SU-DHL-6 (cell line): ENCODE measurements around the gene ADGRB3.

ENCODE experiments used
- H2AFZ ChIP-seq: fragments of 200-600 bp; sonication (generic); 2 replicates; pipeline ENCODE4 v1.6.1; 2014; ENCODE audit warnings: low read depth, mild to moderate bottlenecking, moderate library complexity, mixed read lengths, antibody characterized with exemption, low read length; ENCODE audit not compliant: severe bottlenecking
- H3F3A ChIP-seq: fragments of 200-600 bp; shearing (Covaris generic); 2 replicates; pipeline ENCODE4 v1.6.0; 2016; ENCODE audit warnings: antibody characterized with exemption, mild to moderate bottlenecking; ENCODE audit not compliant: insufficient read depth
- H3K27ac ChIP-seq: fragments of 200-600 bp; sonication (generic); 2 replicates; pipeline ENCODE4 v1.5.1; 2016; ENCODE audit warnings: low read depth, mild to moderate bottlenecking, low read length, moderate library complexity, mixed read lengths
- H3K27me3 ChIP-seq: fragments of 200-600 bp; sonication (generic), shearing (Covaris generic); 2 replicates; pipeline ENCODE4 v1.6.0; 2014; ENCODE audit warnings: mild to moderate bottlenecking, low read length
- H3K36me3 ChIP-seq: fragments of 200-600 bp; sonication (generic); 2 replicates; pipeline ENCODE4 v1.6.1; 2014; ENCODE audit warnings: mild to moderate bottlenecking, low read length, mixed read lengths
- H3K4me2 ChIP-seq: fragments of 300-600, 200-600 bp; shearing (Covaris generic), sonication (generic); 2 replicates; pipeline ENCODE4 v1.6.0; 2014; ENCODE audit warnings: low read length, low read depth, mild to moderate bottlenecking; ENCODE audit not compliant: poor library complexity, severe bottlenecking
- H3K4me3 ChIP-seq: fragments of 200-600 bp; sonication (generic); 2 replicates; pipeline ENCODE4 v1.5.1; 2014; ENCODE audit warnings: antibody characterized with exemption, low read length, mild to moderate bottlenecking, mixed read lengths; ENCODE audit not compliant: insufficient read depth, poor library complexity, severe bottlenecking
- H3K79me2 ChIP-seq: fragments of 200-600 bp; sonication (generic); 2 replicates; pipeline ENCODE4 v1.6.1; 2014; ENCODE audit warnings: mild to moderate bottlenecking, low read length, moderate library complexity; ENCODE audit not compliant: insufficient read depth
- H3K9ac ChIP-seq: fragments of 200-600 bp; sonication (generic); 2 replicates; pipeline ENCODE4 v1.7.0; 2014; ENCODE audit warnings: mild to moderate bottlenecking, low read length
- H3K9me2 ChIP-seq: fragments of 200-600 bp; sonication (generic); replicated peaks from 2 replicates; pipeline ENCODE4 v1.6.1; 2014; ENCODE audit warnings: low read length; ENCODE audit not compliant: insufficient read depth
- H3K9me3 ChIP-seq: fragments of 200-600 bp; sonication (generic); 2 replicates; pipeline ENCODE4 v1.6.1; 2014; ENCODE audit warnings: low read length, mixed read lengths; ENCODE audit not compliant: insufficient read depth
- H4K20me1 ChIP-seq: fragments of 200-600 bp; sonication (generic); 2 replicates; pipeline ENCODE4 v1.6.1; 2014; ENCODE audit warnings: low read depth, mild to moderate bottlenecking, antibody characterized with exemption, low read length, moderate library complexity, mixed read lengths
- EZH2phosphoT487 ChIP-seq: fragments of 200-600 bp; sonication (generic), shearing (Covaris generic); conservative IDR thresholded peaks from 2 replicates; pipeline ENCODE4 v1.6.1; 2018; ENCODE audit warnings: mild to moderate bottlenecking, antibody characterized with exemption, low read length, moderate library complexity, mixed read lengths
- TF ChIP-seq, protein P1 (sequence below): fragments of 200-600 bp; sonication (generic); IDR thresholded peaks from one replicate; pipeline ENCODE4 v1.5.1; 2017; ENCODE audit warnings: antibody characterized with exemption, mild to moderate bottlenecking, low read length, moderate library complexity; ENCODE audit not compliant: insufficient read depth, poor library complexity, severe bottlenecking

Gene ADGRB3

DNA sequence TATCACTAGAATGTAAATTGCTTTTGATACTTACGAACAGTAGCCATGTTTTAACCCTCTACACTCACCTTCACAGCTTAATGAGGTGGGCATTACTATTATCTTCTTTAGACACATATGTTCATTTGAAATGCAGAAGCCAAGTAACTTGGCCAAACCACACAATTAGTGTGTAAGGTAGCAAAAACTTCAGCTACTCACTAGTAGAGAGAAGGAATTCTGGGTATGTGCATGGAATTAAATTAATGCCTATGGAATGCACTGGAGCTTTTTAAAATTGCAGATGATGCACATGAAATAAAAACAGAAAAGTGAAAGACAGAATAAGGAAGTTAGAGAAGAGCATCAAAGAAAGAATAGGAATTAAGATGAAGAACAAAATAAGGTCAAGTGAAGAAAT is 494.0 kb downstream of the ADGRB3 start:
- H3K9me2 ChIP-seq = no peaks in the 10 kb centered on the region
- TF ChIP-seq, protein P1, sequence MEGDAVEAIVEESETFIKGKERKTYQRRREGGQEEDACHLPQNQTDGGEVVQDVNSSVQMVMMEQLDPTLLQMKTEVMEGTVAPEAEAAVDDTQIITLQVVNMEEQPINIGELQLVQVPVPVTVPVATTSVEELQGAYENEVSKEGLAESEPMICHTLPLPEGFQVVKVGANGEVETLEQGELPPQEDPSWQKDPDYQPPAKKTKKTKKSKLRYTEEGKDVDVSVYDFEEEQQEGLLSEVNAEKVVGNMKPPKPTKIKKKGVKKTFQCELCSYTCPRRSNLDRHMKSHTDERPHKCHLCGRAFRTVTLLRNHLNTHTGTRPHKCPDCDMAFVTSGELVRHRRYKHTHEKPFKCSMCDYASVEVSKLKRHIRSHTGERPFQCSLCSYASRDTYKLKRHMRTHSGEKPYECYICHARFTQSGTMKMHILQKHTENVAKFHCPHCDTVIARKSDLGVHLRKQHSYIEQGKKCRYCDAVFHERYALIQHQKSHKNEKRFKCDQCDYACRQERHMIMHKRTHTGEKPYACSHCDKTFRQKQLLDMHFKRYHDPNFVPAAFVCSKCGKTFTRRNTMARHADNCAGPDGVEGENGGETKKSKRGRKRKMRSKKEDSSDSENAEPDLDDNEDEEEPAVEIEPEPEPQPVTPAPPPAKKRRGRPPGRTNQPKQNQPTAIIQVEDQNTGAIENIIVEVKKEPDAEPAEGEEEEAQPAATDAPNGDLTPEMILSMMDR = no peak
- TF ChIP-seq EZH2phosphoT487 = no peak
- H3K36me3 ChIP-seq = no peaks in the 10 kb centered on the region
- no peaks in the 10 kb centered on the region for H3K9me3 ChIP-seq
- no peak overlapping the region for H2AFZ ChIP-seq
- H3K4me3 ChIP-seq = no peak overlapping the region
- no peak overlapping the region for H3K27ac ChIP-seq
- H3K79me2 ChIP-seq = no peaks in the 10 kb centered on the region
- no peak overlapping the region for H3K9ac ChIP-seq
- no peaks in the 10 kb centered on the region for H3F3A ChIP-seq
- no peaks in the 10 kb centered on the region for H3K27me3 ChIP-seq
- no peak overlapping the region for H3K4me2 ChIP-seq
- no peaks in the 10 kb centered on the region for H4K20me1 ChIP-seq

GRCh38 chr6:69135927-69136326 is 500.8 kb downstream of the ADGRB3 start:
- Histone ChIP-seq H3K79me2 (no peaks in the 10 kb centered on the region), H3K4me3 (no peak overlapping the region), H3K27me3 (no peaks in the 10 kb centered on the region), H3F3A (no peaks in the 10 kb centered on the region), H3K9me2 (no peaks in the 10 kb centered on the region), H4K20me1 (no peaks in the 10 kb centered on the region), H3K9me3 (no peaks in the 10 kb centered on the region), H3K27ac (no peak overlapping the region), H2AFZ (no peak overlapping the region), H3K36me3 (no peaks in the 10 kb centered on the region), H3K4me2 (no peak overlapping the region), H3K9ac (no peak overlapping the region)
- TF ChIP-seq EZH2phosphoT487 = no peak
- TF ChIP-seq, protein P1 = no peak

DNA sequence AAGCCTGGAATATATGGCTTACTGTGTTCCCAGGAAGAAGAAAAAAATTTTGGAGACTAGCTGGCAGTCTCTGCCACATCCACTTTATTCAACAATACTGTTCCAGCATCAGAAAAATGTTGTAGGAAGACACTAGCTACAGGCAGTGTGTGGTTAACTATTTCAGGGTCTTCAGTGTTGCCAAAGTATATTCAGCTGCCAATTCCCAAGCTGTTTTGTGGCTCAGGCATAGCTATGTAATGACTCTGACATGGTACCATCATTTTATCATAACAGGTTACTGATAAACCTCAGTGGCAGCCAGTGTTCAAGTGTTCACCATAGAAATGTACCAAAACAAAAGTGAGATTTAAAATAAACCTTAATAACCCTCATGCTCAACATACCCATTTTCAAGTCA is 503.1 kb downstream of the ADGRB3 start:
- Histone ChIP-seq H3K9me3 (no peaks in the 10 kb centered on the region), H3F3A (no peaks in the 10 kb centered on the region), H3K36me3 (no peaks in the 10 kb centered on the region), H3K4me3 (no peak overlapping the region), H3K27me3 (no peaks in the 10 kb centered on the region), H3K9ac (no peak overlapping the region), H4K20me1 (no peaks in the 10 kb centered on the region), H3K27ac (no peak overlapping the region), H3K4me2 (no peak overlapping the region), H3K9me2 (no peaks in the 10 kb centered on the region), H3K79me2 (no peaks in the 10 kb centered on the region), H2AFZ (no peak overlapping the region)
- TF ChIP-seq, protein P1 = no peak
- no peak for TF ChIP-seq EZH2phosphoT487
